Loucy (cell line): ENCODE data around the gene CDH13.

Experiments
- H2AFZ ChIP-seq: fragments of 200-600 bp; sonication (generic); 2 replicates; pipeline ENCODE4 v1.6.0; 2016; ENCODE audit warnings: antibody characterized with exemption, mild to moderate bottlenecking, low read length, moderate library complexity
- H3F3A ChIP-seq: fragments of 200-600 bp; 2 replicates; pipeline ENCODE4 v1.6.0; 2016; ENCODE audit warnings: antibody characterized with exemption, low read depth, mild to moderate bottlenecking
- H3K27me3 ChIP-seq: fragments of 200-600 bp; sonication (generic); 2 replicates; pipeline ENCODE4 v1.6.1; 2014; ENCODE audit warnings: low read length, mild to moderate bottlenecking; ENCODE audit not compliant: insufficient read depth, poor library complexity, severe bottlenecking
- H3K36me3 ChIP-seq: fragments of 200-600 bp; sonication (generic); 2 replicates; pipeline ENCODE4 v1.6.1; 2016; ENCODE audit warnings: low read length; ENCODE audit not compliant: insufficient read depth
- H3K4me1 ChIP-seq: fragments of 200-600 bp; sonication (generic); 2 replicates; pipeline ENCODE4 v1.5.1; 2014; ENCODE audit warnings: low read length, mild to moderate bottlenecking; ENCODE audit not compliant: insufficient read depth, poor library complexity, severe bottlenecking
- H3K4me2 ChIP-seq: fragments of 200-600 bp; sonication (generic); 2 replicates; pipeline ENCODE4 v1.6.0; 2014; ENCODE audit warnings: antibody characterized with exemption, low read length, low read depth, mild to moderate bottlenecking; ENCODE audit not compliant: poor library complexity, severe bottlenecking
- H3K4me3 ChIP-seq: fragments of 200-600 bp; sonication (generic); 2 replicates; pipeline ENCODE4 v1.5.1; 2014; ENCODE audit warnings: low read length, mild to moderate bottlenecking, mixed read lengths; ENCODE audit not compliant: poor library complexity, severe bottlenecking
- H3K79me2 ChIP-seq: fragments of 200-600 bp; sonication (generic); 2 replicates; pipeline ENCODE4 v1.6.1; 2014; ENCODE audit warnings: low read length; ENCODE audit not compliant: insufficient read depth
- H3K9ac ChIP-seq: fragments of 200-600 bp; sonication (generic); 2 replicates; pipeline ENCODE4 v1.6.0; 2014; ENCODE audit warnings: mild to moderate bottlenecking, low read depth, low read length, moderate library complexity; ENCODE audit not compliant: poor library complexity, severe bottlenecking
- H3K9me2 ChIP-seq: fragments of 200-600 bp; sonication (generic); replicated peaks from 2 replicates; pipeline ENCODE4 v1.6.1; 2016; ENCODE audit warnings: low read depth, low read length, mixed read lengths
- H3K9me3 ChIP-seq: fragments of 200-600 bp; sonication (generic); 2 replicates; pipeline ENCODE4 v1.6.1; 2014; ENCODE audit warnings: mild to moderate bottlenecking, antibody characterized with exemption, low read length, low read depth; ENCODE audit not compliant: insufficient read depth
- H4K20me1 ChIP-seq: fragments of 200-600 bp; sonication (generic); 2 replicates; pipeline ENCODE4 v1.6.0; 2014; ENCODE audit warnings: antibody characterized with exemption, low read length, mild to moderate bottlenecking; ENCODE audit not compliant: insufficient read depth, poor library complexity, severe bottlenecking
- CTCF ChIP-seq: fragments of 200-600 bp; sonication (generic); conservative IDR thresholded peaks from 2 replicates; pipeline ENCODE4 v1.5.1; 2014; ENCODE audit warnings: mild to moderate bottlenecking, antibody characterized with exemption, low read length
- EZH2phosphoT487 ChIP-seq: fragments of 200-600 bp; IDR thresholded peaks from 2 replicates; pipeline ENCODE4 v1.6.1; 2018; ENCODE audit warnings: antibody characterized with exemption, mild to moderate bottlenecking, moderate library complexity, borderline replicate concordance

The CDH13 gene

GRCh38 chr16:83312718-83313245 is 686.0 kb downstream of the CDH13 start:
- TF ChIP-seq CTCF (no peak), EZH2phosphoT487 (no peak)
- no peaks in the 10 kb centered on the region for H3K9me2 ChIP-seq
- no peak overlapping the region for H3K4me3 ChIP-seq
- H3K4me1 ChIP-seq, result no peaks in the 10 kb centered on the region
- H3K9ac ChIP-seq, result no peak overlapping the region
- H4K20me1 ChIP-seq, result no peaks in the 10 kb centered on the region
- H3F3A ChIP-seq, result no peaks in the 10 kb centered on the region
- H3K36me3 ChIP-seq, result no peaks in the 10 kb centered on the region
- no peaks in the 10 kb centered on the region for H3K9me3 ChIP-seq
- no peak overlapping the region for H2AFZ ChIP-seq
- H3K4me2 ChIP-seq, result no peak overlapping the region
- H3K27me3 ChIP-seq, result no peaks in the 10 kb centered on the region
- no peaks in the 10 kb centered on the region for H3K79me2 ChIP-seq

GRCh38 chr16:83315271-83315670 is 688.5 kb downstream of the CDH13 start:
- H3K4me2 ChIP-seq, result no peak overlapping the region
- no peaks in the 10 kb centered on the region for H4K20me1 ChIP-seq
- no peaks in the 10 kb centered on the region for H3K4me1 ChIP-seq
- H3F3A ChIP-seq, result no peaks in the 10 kb centered on the region
- H3K4me3 ChIP-seq, result no peak overlapping the region
- no peak overlapping the region for H2AFZ ChIP-seq
- H3K36me3 ChIP-seq, result no peaks in the 10 kb centered on the region
- H3K79me2 ChIP-seq, result no peaks in the 10 kb centered on the region
- H3K9me2 ChIP-seq, result no peaks in the 10 kb centered on the region
- no peaks in the 10 kb centered on the region for H3K27me3 ChIP-seq
- TF ChIP-seq EZH2phosphoT487 (no peak), CTCF (no peak)
- H3K9ac ChIP-seq, result no peak overlapping the region
- no peaks in the 10 kb centered on the region for H3K9me3 ChIP-seq

DNA sequence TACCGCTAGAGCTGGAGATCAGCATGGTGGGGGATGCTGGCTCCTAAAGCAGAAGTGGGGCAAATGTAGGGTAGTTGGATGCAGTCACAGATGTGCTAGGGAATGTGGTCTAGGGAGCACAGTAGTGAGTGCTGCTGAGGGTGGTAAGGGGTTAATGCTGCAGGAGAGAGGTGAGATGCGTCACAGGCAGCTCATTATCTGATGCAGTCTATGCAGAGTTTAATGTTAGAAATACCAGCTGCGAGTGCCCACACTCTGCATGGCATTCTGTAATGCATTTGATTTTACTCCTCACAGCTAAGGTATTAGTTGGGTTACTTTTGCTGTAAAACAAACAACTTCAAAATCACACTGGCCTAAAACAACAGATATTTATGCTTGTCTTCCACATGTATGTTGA is 689.7 kb downstream of the CDH13 start:
- no peaks in the 10 kb centered on the region for H3K27me3 ChIP-seq
- H3K9ac ChIP-seq, result no peak overlapping the region
- H3K9me3 ChIP-seq, result no peaks in the 10 kb centered on the region
- no peaks in the 10 kb centered on the region for H3F3A ChIP-seq
- no peaks in the 10 kb centered on the region for H3K79me2 ChIP-seq
- no peaks in the 10 kb centered on the region for H3K9me2 ChIP-seq
- no peaks in the 10 kb centered on the region for H4K20me1 ChIP-seq
- H2AFZ ChIP-seq, result no peak overlapping the region
- H3K4me3 ChIP-seq, result no peak overlapping the region
- no peaks in the 10 kb centered on the region for H3K4me1 ChIP-seq
- no peak overlapping the region for H3K4me2 ChIP-seq
- no peak for TF ChIP-seq EZH2phosphoT487
- TF ChIP-seq CTCF, result no peak
- H3K36me3 ChIP-seq, result no peaks in the 10 kb centered on the region
